ENCODE results near the gene TMC3.

Gene TMC3

DNA sequence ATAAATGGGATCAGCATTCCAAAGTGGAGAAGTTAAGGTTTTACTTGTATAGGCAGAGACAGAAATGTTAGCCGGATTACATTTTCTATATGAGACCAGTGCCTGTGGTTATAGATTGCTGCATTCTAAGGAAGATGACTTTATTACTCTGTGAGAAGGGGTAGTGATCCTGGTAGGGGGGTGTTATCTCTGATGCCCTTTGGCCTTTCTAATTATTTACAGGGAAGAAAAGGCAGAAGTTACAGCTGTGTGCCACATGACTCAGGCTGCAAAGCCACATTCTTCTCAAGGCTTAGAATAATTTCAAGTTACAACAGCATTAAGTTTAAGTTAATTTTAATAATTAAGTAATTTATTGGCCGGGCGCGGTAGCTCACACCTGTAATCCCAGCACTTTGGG lies 2.2 kb upstream of the TMC3 start:
- TF ChIP-seq, protein P1, sequence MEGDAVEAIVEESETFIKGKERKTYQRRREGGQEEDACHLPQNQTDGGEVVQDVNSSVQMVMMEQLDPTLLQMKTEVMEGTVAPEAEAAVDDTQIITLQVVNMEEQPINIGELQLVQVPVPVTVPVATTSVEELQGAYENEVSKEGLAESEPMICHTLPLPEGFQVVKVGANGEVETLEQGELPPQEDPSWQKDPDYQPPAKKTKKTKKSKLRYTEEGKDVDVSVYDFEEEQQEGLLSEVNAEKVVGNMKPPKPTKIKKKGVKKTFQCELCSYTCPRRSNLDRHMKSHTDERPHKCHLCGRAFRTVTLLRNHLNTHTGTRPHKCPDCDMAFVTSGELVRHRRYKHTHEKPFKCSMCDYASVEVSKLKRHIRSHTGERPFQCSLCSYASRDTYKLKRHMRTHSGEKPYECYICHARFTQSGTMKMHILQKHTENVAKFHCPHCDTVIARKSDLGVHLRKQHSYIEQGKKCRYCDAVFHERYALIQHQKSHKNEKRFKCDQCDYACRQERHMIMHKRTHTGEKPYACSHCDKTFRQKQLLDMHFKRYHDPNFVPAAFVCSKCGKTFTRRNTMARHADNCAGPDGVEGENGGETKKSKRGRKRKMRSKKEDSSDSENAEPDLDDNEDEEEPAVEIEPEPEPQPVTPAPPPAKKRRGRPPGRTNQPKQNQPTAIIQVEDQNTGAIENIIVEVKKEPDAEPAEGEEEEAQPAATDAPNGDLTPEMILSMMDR (IDR thresholded peaks at IDR 0.05; ENCODE audit: low read depth, low read length), result no peak
- H3K4me3 ChIP-seq (ENCODE audit: low read depth, low read length), result no peak overlapping the region

DNA sequence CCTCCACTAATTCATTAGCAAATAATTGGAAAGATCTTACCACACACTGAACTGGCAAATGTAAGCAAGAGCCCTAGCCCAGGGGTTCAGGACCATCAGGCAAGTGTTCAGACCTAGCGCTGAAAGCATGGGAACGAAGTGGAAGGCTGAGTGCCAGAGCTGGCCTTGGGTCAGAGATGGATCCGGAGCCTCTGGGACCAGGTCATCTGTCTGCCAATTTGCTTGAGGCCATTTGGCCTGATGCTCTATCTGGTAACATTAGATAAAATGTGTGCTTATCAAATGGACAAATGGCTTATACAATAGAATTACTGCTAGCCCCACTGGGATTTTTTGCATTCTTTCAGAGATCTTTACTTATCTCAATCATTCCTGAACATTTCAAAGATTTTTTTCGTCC lies 1.4 kb upstream of the TMC3 start:
- H3K4me3 ChIP-seq (ENCODE audit: low read depth, low read length), result no peak overlapping the region
- TF ChIP-seq, protein P1 (IDR thresholded peaks at IDR 0.05; ENCODE audit: low read depth, low read length), result no peak

DNA sequence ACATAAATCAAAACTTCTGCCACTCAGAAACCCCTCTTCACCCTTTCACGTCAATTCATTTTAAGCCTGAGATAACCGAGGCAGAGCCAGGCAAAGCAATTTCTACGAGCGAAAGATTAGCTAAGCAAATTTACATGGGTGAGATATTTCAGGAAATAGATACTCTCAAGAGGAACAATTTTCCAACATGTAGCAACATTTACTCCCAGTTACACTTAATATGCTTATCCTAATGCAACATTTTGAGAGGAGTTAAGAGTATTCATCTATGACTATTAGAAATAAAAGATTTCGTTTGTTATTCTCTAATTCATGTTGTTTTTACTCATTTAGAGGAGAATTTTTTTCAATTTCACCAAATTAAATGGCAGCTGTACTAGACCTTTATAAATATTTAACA lies 837 bp downstream of the TMC3 start:
- TF ChIP-seq, protein P1 (IDR thresholded peaks at IDR 0.05; ENCODE audit: low read depth, low read length), result no peak
- no peak overlapping the region for H3K4me3 ChIP-seq (ENCODE audit: low read depth, low read length)

DNA sequence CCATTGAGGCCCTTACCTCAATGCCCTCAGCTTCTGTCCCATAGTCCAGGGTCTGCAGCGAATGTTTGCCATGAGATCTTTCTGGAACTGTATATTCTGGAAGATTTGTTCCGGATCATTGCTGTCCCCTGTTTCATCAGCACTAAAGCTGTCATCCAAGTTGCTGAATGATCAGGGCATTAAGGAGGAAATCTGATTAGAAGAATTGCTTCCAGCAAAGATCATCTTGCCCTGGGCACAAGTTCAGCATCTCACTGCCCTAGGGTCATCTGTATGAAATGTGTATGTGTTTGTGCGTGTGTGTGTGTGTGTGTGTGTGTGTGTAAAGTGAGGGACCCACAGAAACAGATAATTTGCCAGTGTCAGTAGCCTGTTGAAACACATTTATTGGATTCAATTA lies 1.4 kb downstream of the TMC3 start:
- TF ChIP-seq, protein P1 (IDR thresholded peaks at IDR 0.05; ENCODE audit: low read depth, low read length), result no peak
- H3K4me3 ChIP-seq (ENCODE audit: low read depth, low read length), result no peak overlapping the region

DNA sequence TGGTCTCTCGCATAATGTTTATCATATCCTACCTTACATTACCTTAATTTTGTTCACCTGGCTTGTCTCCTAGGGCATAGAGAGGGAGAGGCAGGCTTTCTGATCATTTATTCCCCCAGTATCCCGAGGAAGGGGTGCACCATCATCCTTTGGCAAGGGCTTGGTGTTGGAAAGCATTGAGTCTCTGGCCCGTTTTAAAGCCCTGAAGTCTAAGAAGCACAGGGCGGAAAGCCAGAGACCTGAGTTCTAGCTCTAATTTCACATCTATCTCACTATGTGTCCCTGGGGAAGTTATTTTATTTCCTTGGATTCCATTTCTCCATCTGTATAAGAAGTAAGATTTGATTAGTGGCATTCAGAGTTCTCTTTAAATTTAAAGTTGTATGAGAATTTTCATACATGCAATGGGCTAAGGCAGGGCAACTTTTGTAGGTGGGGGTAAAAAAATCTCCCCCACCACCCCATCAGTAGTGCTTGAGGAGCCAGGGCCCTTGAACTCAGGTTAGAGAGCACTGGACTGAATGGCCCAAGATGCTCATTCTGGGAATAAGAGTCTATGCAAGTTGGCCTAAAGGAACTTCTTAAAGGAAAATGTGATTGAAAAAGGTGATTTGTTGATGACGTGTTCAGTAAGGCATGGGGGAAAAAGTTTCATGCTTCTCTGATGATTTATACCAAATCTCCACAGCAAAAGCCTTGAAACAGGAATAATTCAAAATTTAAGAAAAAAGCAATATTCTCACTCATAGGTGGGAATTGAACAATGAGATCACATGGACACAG lies 10.1 kb downstream of the TMC3 start:
- TF ChIP-seq, protein P1 (IDR thresholded peaks at IDR 0.05; ENCODE audit: low read depth, low read length), result no peak
- no peak overlapping the region for H3K4me3 ChIP-seq (ENCODE audit: low read depth, low read length)

DNA sequence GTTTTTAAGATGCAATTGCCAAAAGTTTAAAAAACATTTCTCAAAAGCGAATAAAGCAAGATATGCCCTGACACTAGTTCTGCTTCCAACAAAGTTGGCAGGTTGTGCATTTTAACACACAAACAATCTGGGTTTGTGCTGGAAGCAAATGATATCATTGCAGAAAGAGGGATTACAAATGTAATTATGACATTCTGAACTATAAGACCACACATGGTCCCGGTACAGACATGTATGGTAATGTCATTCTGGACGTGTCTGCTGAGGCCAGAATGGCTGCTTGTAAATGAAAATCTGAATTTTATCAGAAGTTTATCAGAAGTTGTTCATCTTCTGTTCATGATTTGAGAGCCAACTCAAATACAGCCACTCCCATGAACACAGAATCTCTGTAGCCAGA lies 10.7 kb downstream of the TMC3 start:
- TF ChIP-seq, protein P1 (IDR thresholded peaks at IDR 0.05; ENCODE audit: low read depth, low read length), result no peak
- H3K4me3 ChIP-seq (ENCODE audit: low read depth, low read length), result no peak overlapping the region

DNA sequence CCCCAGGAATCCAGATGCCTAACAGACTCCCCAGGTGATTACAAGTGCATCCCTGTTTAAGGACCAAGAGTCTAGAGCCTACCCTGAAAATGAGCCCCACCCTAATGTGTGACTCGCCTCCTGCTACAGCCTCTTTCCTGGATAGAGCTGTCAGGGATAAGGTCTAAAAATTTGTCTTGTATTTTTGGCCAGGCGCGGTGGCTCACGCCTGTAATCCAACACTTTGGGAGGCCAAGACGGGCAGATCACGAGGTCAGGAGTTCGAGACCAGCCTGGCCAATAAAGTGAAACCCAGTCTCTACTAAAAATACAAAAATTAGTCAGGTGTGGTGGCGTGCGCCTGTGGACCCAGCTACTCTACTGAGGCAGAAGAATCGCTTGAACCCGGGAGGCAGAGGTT lies 11.2 kb downstream of the TMC3 start:
- H3K4me3 ChIP-seq (ENCODE audit: low read depth, low read length), result no peak overlapping the region
- TF ChIP-seq, protein P1 (IDR thresholded peaks at IDR 0.05; ENCODE audit: low read depth, low read length), result no peak
